OCI-LY1 (cell line): ENCODE measurements around the gene PASK.

Experiments used
- H2AFZ ChIP-seq: fragments of 200-600 bp; sonication (generic), shearing (Covaris generic); 2 replicates; pipeline ENCODE4 v1.6.0; 2014; ENCODE audit warnings: antibody characterized with exemption, mild to moderate bottlenecking, low read length
- H3F3A ChIP-seq: fragments of 200-600 bp; sonication (generic), shearing (Covaris generic); 2 replicates; pipeline ENCODE4 v1.6.0; 2014; ENCODE audit warnings: mild to moderate bottlenecking, antibody characterized with exemption, low read length, moderate library complexity; ENCODE audit not compliant: insufficient read depth
- H3K27ac ChIP-seq: fragments of 200-600 bp; sonication (generic); 2 replicates; pipeline ENCODE4 v1.5.1; 2014; ENCODE audit warnings: low read length, mixed run types, mild to moderate bottlenecking, low read depth; ENCODE audit not compliant: poor library complexity, severe bottlenecking
- H3K27me3 ChIP-seq: fragments of 200-600 bp; sonication (generic); 2 replicates; pipeline ENCODE4 v1.6.0; 2014; ENCODE audit warnings: antibody characterized with exemption, mild to moderate bottlenecking, low read length, moderate library complexity; ENCODE audit not compliant: insufficient read depth
- H3K36me3 ChIP-seq: fragments of 200-600 bp; sonication (generic); 2 replicates; pipeline ENCODE4 v1.6.1; 2014; ENCODE audit warnings: mild to moderate bottlenecking, antibody characterized with exemption, low read length, moderate library complexity, mixed read lengths; ENCODE audit not compliant: insufficient read depth
- H3K4me1 ChIP-seq: fragments of 200-600 bp; sonication (generic); 2 replicates; pipeline ENCODE4 v1.5.1; 2014; ENCODE audit warnings: mild to moderate bottlenecking, low read length, moderate library complexity; ENCODE audit not compliant: insufficient read depth, severe bottlenecking
- H3K4me2 ChIP-seq: fragments of 200-600 bp; sonication (generic), shearing (Covaris generic); 2 replicates; pipeline ENCODE4 v1.6.1; 2014; ENCODE audit warnings: low read length
- H3K4me3 ChIP-seq: fragments of 200-600 bp; sonication (generic); 2 replicates; pipeline ENCODE4 v1.5.1; 2014; ENCODE audit warnings: low read length, low read depth, mild to moderate bottlenecking, mixed read lengths; ENCODE audit not compliant: poor library complexity, severe bottlenecking
- H3K79me2 ChIP-seq: fragments of 200-600 bp; shearing (Covaris generic); 2 replicates; pipeline ENCODE4 v1.6.1; 2016; ENCODE audit warnings: mixed run types, low read length, mixed read lengths; ENCODE audit not compliant: insufficient read depth
- H3K9ac ChIP-seq: fragments of 200-600 bp; sonication (generic), shearing (Covaris generic); 2 replicates; pipeline ENCODE4 v1.6.1; 2014; ENCODE audit warnings: mild to moderate bottlenecking, low read length, mixed read lengths
- H3K9me2 ChIP-seq: fragments of 200-600 bp; sonication (generic), shearing (Covaris generic); 2 replicates; pipeline ENCODE4 v1.6.1; 2014; ENCODE audit warnings: low read depth, mild to moderate bottlenecking, low read length, mixed read lengths
- H3K9me3 ChIP-seq: fragments of 200-600 bp; shearing (Covaris generic); 2 replicates; pipeline ENCODE4 v1.6.1; 2014; ENCODE audit warnings: low read length, mixed read lengths
- H4K20me1 ChIP-seq: fragments of 200-600 bp; sonication (generic), shearing (Covaris generic); 2 replicates; pipeline ENCODE4 v1.6.0; 2016; ENCODE audit warnings: mild to moderate bottlenecking, low read length; ENCODE audit not compliant: insufficient read depth
- EZH2 ChIP-seq: fragments of 200-600 bp; sonication (generic), shearing (Covaris generic); IDR thresholded peaks from 2 replicates; pipeline ENCODE4 v1.8.0; 2017; ENCODE audit warnings: borderline replicate concordance, mixed run types, mild to moderate bottlenecking, antibody characterized with exemption, low read length, moderate library complexity, mixed read lengths
- TF ChIP-seq, protein P1 (sequence below): fragments of 200-600 bp; sonication (generic), shearing (Covaris generic); IDR thresholded peaks from 2 replicates; pipeline ENCODE4 v1.5.1; 2017; ENCODE audit warnings: mild to moderate bottlenecking, antibody characterized with exemption, low read length, moderate library complexity, mixed read lengths

The PASK gene

DNA sequence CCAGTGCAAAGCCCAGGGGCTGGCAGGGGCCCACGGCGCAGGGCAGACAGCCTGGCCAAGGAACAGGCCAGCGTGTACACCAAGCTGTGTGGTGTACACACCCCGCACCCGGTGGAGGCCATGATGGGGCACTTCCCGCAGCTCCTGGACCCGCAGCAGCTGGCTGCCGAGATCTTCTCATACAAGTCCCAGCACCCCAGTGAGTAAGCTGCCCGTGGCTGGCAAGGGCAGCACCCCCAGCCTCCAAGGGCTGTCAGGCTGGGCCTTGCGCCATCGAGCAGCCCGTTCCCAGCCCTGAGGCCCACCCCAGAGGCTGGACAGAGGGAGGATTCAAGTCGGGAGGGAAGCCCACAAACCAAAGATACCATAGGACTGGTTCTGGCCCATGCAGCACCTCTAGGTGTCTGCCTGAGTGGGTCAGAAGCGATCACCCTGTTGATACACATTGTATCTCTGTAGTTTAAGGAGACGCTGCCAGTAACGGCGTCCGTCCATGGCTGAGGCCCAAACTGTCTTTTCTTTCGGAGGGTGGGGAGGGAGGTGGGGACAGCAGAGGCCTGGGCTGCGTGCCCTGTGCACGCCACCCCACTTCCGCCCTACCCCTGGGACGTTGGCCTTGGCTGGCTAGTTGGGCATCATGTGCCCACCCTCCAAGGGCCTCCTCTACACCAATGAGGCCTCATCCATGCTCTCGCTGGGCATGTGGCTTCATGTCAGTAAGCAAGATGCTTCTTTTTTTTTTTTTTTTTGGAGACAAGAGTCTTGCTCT is 30.4 kb downstream of the PASK start:
- H3F3A ChIP-seq = peaks cover 4% of the 10 kb centered on the region; the same call in 1 of the 2 replicates
- H3K79me2 ChIP-seq = no peaks in the 10 kb centered on the region
- no peak overlapping the region for H3K4me3 ChIP-seq
- H4K20me1 ChIP-seq = no peaks in the 10 kb centered on the region
- no peaks in the 10 kb centered on the region for H3K4me1 ChIP-seq
- H3K4me2 ChIP-seq = no peak overlapping the region
- no peak overlapping the region for H3K9ac ChIP-seq
- no peaks in the 10 kb centered on the region for H3K9me2 ChIP-seq
- peaks cover 48% of the 10 kb centered on the region for H3K36me3 ChIP-seq
- no peak overlapping the region for H3K27ac ChIP-seq
- no peak overlapping the region for H2AFZ ChIP-seq
- H3K9me3 ChIP-seq = no peaks in the 10 kb centered on the region
- H3K27me3 ChIP-seq = no peaks in the 10 kb centered on the region
- no peak for TF ChIP-seq EZH2
- TF ChIP-seq, protein P1, sequence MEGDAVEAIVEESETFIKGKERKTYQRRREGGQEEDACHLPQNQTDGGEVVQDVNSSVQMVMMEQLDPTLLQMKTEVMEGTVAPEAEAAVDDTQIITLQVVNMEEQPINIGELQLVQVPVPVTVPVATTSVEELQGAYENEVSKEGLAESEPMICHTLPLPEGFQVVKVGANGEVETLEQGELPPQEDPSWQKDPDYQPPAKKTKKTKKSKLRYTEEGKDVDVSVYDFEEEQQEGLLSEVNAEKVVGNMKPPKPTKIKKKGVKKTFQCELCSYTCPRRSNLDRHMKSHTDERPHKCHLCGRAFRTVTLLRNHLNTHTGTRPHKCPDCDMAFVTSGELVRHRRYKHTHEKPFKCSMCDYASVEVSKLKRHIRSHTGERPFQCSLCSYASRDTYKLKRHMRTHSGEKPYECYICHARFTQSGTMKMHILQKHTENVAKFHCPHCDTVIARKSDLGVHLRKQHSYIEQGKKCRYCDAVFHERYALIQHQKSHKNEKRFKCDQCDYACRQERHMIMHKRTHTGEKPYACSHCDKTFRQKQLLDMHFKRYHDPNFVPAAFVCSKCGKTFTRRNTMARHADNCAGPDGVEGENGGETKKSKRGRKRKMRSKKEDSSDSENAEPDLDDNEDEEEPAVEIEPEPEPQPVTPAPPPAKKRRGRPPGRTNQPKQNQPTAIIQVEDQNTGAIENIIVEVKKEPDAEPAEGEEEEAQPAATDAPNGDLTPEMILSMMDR = no peak

DNA sequence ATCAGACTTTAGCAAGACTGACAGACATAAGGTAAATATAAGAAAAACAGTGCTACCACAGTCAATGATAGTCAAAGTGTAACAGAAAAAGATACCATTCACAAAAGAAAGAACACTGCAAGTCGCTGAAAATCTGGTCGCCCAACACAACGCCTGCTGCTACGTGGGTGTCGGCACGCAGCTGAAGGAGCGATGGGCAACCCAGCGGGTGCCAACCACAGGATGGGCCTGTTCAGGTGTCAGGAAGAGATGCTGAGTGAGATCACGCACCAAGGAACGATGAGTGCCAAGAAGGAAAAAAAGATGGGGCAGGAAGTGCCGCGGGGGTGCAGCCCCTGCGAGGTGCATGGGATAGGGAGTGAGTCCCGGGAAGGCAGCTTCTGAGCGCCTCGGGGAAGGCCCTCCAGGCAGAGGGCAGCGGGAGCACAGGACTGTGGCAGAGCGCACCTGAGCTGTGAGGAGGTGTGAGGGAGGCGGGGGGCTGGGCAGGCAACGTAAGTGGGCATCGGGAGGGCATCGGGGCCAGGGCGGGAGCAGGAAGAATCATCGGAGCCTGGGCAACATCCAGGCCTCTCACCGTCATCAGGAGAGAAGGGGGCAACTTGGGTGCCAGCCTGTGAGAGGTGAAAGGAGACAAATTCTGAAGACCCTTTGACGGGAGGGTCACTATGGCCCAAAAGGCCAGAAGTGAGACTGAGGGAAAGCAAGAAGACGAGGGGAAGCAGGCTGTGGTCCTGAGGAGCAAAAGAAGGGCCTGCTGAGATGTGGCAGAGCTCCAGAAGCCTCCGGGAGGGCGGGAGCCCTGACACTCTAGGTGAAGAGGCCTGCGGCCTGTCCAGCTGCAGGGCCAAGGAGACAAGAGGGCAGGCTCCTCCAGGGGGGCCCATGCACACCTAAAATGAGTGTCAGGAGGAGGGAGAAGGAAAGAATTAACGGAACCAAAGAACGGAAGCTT is 32.4 kb downstream of the PASK start:
- H3F3A ChIP-seq = peaks cover 4% of the 10 kb centered on the region; the same call in 1 of the 2 replicates
- peaks cover 10% of the 10 kb centered on the region for H3K4me1 ChIP-seq
- no peak overlapping the region for H3K4me2 ChIP-seq
- H3K27ac ChIP-seq = no peak overlapping the region
- H2AFZ ChIP-seq = no peak overlapping the region
- no peaks in the 10 kb centered on the region for H3K27me3 ChIP-seq
- H3K36me3 ChIP-seq = peaks cover 46% of the 10 kb centered on the region
- H3K9me3 ChIP-seq = no peaks in the 10 kb centered on the region
- H3K79me2 ChIP-seq = no peaks in the 10 kb centered on the region
- no peak overlapping the region for H3K4me3 ChIP-seq
- no peaks in the 10 kb centered on the region for H4K20me1 ChIP-seq
- H3K9me2 ChIP-seq = no peaks in the 10 kb centered on the region
- no peak overlapping the region for H3K9ac ChIP-seq
- TF ChIP-seq EZH2 = no peak
- TF ChIP-seq, protein P1 = no peak

DNA sequence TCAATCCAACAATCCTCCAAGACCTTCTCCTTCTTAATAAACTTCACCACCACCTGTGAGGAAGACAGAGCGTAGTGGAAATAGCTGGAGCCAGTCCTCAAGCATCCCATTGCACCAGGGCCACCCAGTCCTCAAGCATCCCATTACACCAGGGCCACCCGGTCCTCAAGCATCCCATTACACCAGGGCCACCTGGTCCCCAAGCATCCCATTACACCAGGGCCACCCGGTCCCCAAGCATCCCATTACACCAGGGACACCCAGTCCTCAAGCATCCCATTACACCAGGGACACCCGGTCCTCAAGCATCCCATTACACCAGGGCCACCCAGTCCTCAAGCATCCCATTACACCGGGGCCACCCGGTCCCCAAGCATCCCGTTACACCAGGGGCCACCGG is 33.9 kb downstream of the PASK start:
- Histone ChIP-seq H3K79me2 (no peaks in the 10 kb centered on the region), H3K4me1 (peaks cover 25% of the 10 kb centered on the region), H4K20me1 (no peaks in the 10 kb centered on the region), H3K9ac (no peak overlapping the region), H3K9me2 (no peaks in the 10 kb centered on the region), H3K4me3 (no peak overlapping the region), H3K27ac (no peak overlapping the region), H3K4me2 (no peak overlapping the region), H2AFZ (no peak overlapping the region), H3K9me3 (no peaks in the 10 kb centered on the region), H3K36me3 (peaks cover 34% of the 10 kb centered on the region), H3F3A (peaks cover 4% of the 10 kb centered on the region; the same call in 1 of the 2 replicates), H3K27me3 (no peaks in the 10 kb centered on the region)
- no peak for TF ChIP-seq EZH2
- TF ChIP-seq, protein P1 = no peak
